HL-60/S4 (cell line): ENCODE measurements around the gene DFFB.

Source experiments
- in situ Hi-C: fragments of 300-500 bp; cut with MboI; formaldehyde crosslinking; loops from 2 replicates; pipeline ENCODE4 v1.14.3; 2022; ENCODE audit warnings: low sequenced_read_pairs

The DFFB gene

DNA sequence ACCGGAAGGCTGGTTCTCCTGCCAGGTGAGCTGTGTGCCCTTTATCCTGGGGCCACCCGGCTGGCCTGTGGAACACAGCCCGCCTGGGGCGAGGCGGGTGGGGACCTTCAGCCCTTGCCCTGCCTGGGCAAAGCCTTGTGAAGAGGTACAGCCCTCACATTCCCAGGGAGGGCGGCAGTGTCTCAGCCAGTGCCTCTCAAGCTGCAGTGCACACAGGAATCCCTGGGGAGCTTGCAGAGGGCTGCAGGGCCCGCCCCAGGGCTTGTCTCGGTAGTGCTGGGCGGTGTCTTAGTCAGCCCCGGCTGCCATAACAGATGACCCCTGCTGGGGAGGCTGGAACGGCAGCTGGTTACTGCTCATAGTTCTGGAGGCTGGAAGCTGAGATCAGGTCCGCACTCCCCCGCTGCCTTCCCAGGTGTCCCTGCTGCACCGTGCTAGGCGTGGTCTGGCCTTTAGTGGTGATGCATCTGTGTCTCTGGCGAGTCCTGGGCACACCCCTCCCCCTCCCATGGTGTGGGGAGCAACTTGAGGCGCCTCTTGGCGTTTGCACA lies 12.6 kb downstream of the DFFB start:
- in situ Hi-C loops: no loop called here

- in situ Hi-C loops: no loop called here
Observed at GRCh38 chr1:3871451-3871805, 14.2 kb downstream of the DFFB start.

DNA sequence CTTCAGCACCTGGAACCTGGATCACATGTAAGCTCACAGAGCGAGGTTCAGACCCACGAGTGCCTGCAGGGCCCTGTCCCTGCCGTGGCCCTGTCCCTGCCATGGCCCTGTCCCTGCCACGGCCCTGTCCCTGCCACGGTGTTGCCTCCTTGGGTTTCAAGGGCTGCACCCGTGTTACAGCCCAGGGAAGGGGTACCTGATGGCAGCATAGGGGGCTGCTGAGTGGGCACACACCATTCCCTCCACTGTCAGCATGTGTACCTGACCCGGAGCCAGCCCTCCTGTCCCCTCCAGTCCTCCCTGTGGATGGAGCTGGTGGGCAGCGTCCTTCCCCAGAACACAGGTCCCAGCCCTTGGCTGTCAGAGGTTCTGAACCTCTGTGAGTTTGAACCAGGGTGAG lies 15.3 kb downstream of the DFFB start:
- in situ Hi-C loops: no loop called here

DNA sequence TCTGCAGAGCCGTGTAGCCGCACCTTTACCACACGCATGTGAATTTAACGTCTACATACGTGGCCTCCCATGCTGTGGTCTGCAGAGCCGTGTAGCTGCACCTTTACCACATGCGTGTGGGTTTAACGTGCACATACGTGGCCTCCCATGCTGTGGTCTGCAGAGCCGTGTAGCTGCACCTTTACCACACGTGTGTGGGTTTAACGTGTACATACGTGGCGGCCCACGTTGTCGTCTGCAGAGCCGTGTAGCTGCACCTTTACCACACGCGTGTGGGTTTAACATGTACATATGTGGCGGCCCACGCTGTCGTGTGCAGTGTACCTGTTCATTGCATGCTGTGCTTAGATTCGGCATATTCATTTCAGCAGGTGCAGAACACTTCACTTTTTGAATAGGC lies 17.5 kb downstream of the DFFB start:
- in situ Hi-C loops: no loop called here

GRCh38 chr1:3876716-3877115 lies 19.4 kb downstream of the DFFB start:
- in situ Hi-C loops: no loop called here

DNA sequence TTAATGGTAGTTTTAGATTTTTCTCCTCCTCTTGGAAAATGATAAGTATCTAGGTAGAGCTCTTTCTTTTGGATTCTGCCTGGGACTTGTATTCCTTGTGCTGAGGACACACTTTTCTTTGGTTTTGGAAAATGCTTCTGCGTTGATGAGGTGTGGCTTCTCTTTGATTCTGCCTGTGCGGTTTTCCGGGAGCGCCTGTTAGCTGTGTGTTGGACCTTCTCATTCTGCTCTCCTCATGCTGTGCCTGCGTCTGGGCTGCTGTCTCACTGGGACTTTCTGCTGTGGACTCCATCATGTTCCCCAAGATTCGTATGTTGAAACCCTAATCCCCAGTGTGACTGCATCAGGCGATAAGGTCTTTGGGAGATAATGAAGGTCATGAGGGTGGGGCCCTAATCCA lies 21.8 kb downstream of the DFFB start:
- in situ Hi-C loops: no loop called here

- in situ Hi-C loops: no loop called here
Observed at GRCh38 chr1:3879787-3880428, 22.6 kb downstream of the DFFB start.

- in situ Hi-C loops: no loop called here
Observed at GRCh38 chr1:3880429-3881192, 23.3 kb downstream of the DFFB start.

DNA sequence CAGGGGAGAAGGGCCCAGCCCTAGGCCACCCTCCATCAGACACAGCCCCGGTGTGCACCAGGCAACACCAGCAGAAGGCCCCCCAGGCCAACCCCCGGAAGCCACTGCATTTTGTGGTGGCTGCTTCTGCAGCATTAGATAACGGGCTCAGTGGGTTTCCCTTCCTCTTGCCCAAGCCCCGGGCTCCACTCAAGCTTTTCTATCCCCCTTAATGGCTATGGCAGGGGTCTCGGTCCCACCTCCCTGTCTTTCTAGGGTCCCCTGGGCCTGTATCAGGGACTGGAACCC lies 23.9 kb downstream of the DFFB start:
- in situ Hi-C loops: no loop called here

DNA sequence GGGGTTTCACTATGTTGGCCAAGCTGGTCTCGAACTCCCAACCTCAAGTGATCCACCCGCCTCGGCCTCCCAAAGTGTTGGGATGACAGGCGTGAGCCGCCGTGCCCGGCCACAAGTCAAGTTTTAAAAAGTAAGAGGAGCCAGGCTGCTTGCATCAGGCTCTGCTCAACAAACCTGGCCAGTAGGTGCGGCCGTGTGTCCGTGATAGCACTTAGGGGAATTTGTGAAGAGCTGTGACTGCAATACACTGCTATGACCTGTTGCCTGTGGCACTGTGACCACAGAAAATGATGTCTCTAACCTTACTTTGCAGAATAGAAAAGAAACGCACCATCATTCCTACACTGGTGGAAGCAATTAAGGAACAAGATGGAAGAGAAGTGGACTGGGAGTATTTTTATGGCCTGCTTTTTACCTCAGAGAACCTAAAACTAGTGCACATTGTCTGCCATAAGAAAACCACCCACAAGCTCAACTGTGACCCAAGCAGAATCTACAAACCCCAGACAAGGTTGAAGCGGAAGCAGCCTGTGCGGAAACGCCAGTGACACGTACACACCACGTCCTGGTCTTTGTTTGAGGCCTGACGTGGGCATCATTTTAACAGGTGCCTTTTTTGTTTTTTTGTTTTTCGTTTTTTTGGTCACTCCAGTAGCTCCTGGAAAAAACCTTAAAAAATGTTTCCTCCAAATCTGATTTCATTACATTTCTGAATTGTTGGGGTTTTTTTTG lies 26.1 kb downstream of the DFFB start:
- in situ Hi-C loops: no loop called here

GRCh38 chr1:3884966-3885365 lies 27.7 kb downstream of the DFFB start:
- in situ Hi-C loops: no loop called here

GRCh38 chr1:3885611-3886010 lies 28.3 kb downstream of the DFFB start:
- in situ Hi-C loops: no loop called here

- in situ Hi-C loops: no loop called here
Observed at GRCh38 chr1:3886106-3886670, 28.9 kb downstream of the DFFB start.

- in situ Hi-C loops: no loop called here
Observed at GRCh38 chr1:3886691-3887090, 29.4 kb downstream of the DFFB start.

- in situ Hi-C loops: no loop called here
Observed at GRCh38 chr1:3888301-3888700, 31.0 kb downstream of the DFFB start.

DNA sequence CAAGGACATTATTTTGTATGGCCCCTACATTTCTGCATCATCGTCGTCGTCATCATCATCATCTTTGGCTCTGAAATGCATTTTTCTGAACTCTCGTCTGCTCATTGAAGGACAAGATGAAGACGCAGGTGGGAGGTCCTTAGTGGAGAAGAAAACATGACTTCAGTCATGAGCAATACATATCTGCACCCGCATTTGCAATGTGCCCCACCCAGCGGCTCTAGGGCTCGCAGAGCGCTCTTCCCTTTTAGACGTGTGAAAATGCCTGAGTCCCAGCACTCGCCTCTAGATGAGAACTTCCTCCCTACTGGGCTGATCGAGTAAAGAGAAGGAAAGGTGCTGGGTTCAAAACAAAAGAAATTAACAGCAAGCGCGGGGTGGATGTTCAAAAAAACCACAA lies 32.7 kb downstream of the DFFB start:
- in situ Hi-C loops: no loop called here

DNA sequence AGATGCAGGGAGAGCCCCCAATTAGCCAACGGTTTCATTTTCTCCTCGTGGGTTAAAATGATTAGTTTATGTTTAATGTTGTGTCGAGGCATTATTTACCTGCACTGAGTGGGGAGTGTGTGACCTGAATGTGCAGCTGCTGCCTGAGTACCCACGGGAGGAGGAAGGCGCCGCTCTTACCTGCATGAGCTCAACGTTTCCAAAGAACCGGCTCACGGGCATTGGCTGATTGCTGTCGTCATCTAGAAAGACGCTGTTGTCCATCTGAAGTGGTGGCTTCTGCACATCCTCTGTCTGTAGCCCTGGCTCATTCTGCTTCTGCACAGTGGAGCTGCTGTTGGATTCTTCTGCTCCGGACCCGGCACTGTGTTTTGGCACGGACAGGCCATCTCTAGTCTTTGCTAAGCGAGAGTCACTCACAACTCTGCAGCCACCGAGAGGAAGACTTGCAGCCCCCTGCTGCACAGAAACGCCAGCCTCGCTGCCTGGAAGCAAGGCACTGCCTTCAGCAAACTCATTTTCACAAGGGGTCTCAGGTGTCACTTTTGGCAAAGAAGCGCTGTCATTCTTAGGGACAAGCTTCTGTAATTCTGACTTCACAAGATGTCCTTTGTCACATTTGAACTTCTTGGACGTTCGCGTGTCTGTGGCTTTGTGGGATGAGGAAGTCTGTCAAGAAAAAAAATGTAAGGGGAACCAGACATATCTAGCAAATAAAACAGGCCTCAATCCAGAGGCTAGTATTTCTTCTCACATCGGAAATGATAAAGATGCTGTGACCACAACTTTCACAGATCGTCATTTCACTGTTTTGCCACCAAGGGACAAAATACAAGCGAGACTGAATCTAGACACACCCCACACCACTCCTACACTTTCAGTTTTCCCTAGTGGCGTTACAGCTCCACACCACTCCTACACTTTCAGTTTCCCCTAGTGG lies 33.4 kb downstream of the DFFB start:
- in situ Hi-C loops: no loop called here

- in situ Hi-C loops: no loop called here
Observed at GRCh38 chr1:3891329-3891865, 34.1 kb downstream of the DFFB start.

DNA sequence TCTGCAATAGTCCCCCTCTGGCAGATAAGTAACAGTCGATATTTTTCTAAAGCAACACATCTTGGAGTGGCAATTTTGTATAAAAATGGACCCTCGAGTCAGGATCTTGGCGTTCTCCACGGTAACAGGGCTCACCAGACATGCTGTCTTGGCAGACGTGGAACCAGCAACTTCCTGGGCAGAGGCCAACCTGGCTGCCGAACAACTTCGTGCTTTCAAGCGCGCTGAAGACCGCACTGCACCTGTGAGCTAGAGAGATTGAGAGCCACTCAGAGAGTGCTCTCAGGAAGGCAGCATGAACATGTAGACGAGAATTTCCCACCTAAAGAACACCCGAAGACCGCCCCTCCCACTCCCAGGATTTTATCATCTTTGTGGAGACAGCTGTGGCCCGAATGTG lies 35.5 kb downstream of the DFFB start:
- in situ Hi-C loops: no loop called here

GRCh38 chr1:3893190-3893589 lies 35.9 kb downstream of the DFFB start:
- in situ Hi-C loops: no loop called here
